H1 (cell line): ENCODE data around the gene NAB1.

ENCODE experiments used
- RFX5 ChIP-seq: IDR thresholded peaks from 2 replicates; pipeline ENCODE4 v1.6.1; 2011; ENCODE audit warnings: low read depth, low read length, improper control_type of control experiment, borderline replicate concordance
- ZNF274 ChIP-seq: IDR thresholded peaks from 2 replicates; pipeline ENCODE4 v1.7.0; 2012; ENCODE audit warnings: low read length, borderline replicate concordance; ENCODE audit errors: extremely low read depth
- TF ChIP-seq, protein P1 (sequence below), 3 experiments: IDR thresholded peaks; 1 replicate in 2 of 3; 2 replicates in 1 of 3; pipeline versions ENCODE4 v1.5.1 to v1.6.1; 2011; ENCODE audit warnings: low read length in 3 of 3, mild to moderate bottlenecking in 3 of 3, inconsistent platforms in 2 of 3, low read depth in 1 of 3, moderate library complexity in 1 of 3; ENCODE audit not compliant: insufficient read depth in 1 of 3; ENCODE audit errors: control extremely low read depth in 1 of 3

DNA sequence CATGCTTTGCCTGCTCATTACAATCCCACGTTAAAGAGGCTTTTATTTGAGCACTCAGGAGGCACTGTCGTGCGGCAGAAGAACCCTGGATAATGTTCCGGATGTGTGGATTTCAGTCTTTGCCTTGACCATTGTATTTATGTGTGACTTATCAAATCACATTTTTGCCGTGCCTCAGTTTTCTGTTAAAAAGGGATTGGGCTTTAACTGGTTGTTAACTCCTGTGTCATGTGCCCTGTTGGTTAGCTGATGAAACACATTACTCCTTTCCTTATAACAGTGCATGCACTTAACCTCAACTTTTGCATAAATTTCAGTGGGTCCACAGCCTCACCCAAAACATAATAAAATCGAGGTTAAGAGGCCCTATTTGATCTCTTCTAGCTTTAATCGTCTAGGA lies 52.7 kb downstream of the NAB1 start:
- TF ChIP-seq ZNF274 (no peak), RFX5 (no peak)
- TF ChIP-seq, protein P1, sequence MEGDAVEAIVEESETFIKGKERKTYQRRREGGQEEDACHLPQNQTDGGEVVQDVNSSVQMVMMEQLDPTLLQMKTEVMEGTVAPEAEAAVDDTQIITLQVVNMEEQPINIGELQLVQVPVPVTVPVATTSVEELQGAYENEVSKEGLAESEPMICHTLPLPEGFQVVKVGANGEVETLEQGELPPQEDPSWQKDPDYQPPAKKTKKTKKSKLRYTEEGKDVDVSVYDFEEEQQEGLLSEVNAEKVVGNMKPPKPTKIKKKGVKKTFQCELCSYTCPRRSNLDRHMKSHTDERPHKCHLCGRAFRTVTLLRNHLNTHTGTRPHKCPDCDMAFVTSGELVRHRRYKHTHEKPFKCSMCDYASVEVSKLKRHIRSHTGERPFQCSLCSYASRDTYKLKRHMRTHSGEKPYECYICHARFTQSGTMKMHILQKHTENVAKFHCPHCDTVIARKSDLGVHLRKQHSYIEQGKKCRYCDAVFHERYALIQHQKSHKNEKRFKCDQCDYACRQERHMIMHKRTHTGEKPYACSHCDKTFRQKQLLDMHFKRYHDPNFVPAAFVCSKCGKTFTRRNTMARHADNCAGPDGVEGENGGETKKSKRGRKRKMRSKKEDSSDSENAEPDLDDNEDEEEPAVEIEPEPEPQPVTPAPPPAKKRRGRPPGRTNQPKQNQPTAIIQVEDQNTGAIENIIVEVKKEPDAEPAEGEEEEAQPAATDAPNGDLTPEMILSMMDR (IDR thresholded peaks at IDR 0.05; ENCODE audit: control extremely low read depth in 1 of 3, insufficient read depth in 1 of 3, low read depth in 1 of 3, low read length in 3 of 3): no peak
